NCI-H526 (cell line): Measurements from ENCODE around the gene KAT7.

ENCODE experiments used
- DNase-seq, 2 experiments: peaks; one replicate each; lab custom pipeline; 2025; lab: John Stamatoyannopoulos, UW

KAT7 gene

DNA sequence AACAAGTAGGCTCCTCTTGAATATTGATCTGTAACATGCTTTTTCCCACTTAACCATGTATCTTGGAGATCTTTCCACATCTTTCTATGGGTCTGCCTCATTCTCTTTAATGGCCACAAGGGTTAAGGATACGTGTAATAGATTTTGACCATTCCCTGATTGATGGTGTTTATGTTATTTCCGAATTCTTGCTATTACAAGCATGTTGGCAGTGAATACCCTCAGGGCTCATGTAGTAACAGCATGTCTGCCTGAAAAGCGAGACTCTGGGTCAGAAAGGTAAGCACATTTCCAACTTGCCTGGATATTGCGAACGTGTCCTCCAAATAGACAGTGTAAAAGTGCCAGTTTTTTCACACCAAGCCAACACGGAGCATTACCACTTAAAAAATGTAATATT is 54.4 kb downstream of the KAT7 start:
- no peak for DNase-seq

- DNase-seq = peak in 1 of 2 experiments; percentile 34
These were observed 55.4 kb downstream of the KAT7 start for GRCh38 chr17:49843774-49844350.

DNA sequence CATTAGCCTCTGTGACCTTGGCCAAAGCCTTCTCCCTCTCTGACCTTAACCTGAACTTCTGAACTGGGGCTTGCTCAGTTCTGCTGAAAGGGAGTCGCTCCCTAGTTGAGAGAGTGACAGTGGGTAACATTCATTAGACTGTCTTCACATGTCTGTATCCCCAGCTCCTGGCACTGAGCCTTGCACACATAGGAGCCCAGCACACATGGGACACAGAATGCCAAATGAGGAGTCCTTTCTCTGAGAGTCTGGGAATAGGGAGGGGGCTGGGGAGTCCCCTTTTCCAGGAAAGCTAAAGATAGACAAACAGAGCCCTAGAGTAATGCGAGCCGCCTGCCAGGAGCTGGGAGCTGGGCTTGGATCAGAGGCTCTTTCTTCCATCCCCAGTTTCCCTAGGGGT is 56.8 kb downstream of the KAT7 start:
- DNase-seq = no peak

DNA sequence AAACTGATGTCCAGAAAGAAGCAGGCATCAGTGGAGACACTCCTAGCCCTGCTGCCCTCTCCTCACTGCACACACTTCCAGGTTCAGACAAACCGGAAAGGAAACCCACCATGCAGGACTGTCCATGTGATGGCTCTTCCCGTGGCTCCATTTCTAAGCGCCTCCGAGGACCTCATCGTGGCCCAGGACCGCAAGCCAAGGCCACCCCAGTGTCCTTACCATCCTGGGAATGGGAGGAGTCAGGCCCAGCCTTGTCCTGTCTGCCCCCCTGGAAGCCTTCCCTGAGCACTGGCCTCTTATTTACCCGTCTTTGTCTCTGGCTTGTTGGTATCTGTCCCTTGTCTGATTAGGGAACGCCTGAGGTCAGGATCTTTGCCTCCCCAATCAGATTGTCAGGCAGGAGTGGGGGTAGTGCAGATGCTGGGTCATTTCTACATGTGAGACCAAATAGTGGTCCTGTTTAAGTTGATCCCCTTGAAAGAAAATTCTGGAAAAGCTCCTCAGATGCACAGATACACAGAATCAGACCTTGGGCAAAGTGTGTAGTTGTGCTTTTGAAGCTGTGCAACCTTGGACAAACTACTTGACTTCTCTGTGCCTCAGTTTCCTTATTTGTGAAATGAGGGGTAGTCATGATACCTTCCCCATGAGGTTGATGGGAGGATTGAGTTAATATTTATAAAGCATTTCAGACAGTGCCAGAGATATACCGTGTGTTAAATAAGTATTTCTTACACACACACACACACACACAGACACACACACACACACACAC is 58.6 kb downstream of the KAT7 start:
- no peak for DNase-seq

DNA sequence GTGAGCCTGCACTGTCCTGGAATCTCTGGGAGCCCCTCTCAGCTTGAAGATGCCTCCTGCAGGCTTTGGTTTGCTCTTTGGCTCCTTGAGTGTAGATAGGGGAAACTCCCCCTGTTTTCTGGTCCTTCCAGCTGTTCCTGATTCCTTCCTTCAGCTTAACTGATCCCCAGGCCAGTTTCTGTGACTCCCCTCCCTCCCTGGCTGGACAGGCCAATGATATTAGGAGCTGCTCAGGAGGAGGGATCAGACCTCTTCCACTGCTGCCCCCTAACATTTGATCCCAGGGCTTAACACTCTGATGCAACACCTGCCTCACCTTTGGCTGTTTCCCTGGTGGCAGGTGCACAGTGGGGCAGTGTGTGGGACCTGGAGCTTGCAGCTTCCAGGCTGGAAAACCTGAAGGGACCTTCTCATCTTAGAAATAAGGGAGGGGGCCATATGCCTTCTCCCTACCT is 59.6 kb downstream of the KAT7 start, which contains the start of gene TAC4:
TSS of gene TAC4 (minus strand) at position 51 of the 455 bp plus-strand sequence. CDS start 52 bp downstream, outside the sequence.
- no peak for DNase-seq

DNA sequence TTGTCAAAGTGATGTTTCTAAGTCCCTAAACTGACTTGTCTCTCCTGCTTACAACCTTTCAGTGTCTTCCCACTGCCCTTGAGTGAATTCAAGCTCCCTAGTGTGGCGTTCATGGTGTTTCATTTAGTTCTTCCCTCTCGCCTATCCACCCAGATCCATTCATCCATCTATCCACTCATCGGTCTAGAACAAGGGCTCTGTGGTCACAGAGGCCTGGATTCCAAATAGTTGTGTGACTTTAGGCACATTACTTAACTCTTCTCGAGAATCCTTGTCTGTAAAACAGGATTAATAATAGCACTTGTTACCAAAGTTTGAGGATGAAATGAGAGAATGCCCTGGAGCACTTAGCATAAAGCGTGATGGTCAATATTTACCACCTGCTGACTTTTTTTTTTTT is 60.3 kb downstream of the KAT7 start:
- DNase-seq = no peak

- no peak for DNase-seq
These were observed 61.7 kb downstream of the KAT7 start for GRCh38 chr17:49850218-49850610.

- no peak for DNase-seq
These were observed 62.4 kb downstream of the KAT7 start for GRCh38 chr17:49850772-49851386.

GRCh38 chr17:49851387-49852291 is 63.2 kb downstream of the KAT7 start:
- DNase-seq = peak; percentile 51 to 83

GRCh38 chr17:49853470-49854015 is 65.1 kb downstream of the KAT7 start:
- no peak for DNase-seq

DNA sequence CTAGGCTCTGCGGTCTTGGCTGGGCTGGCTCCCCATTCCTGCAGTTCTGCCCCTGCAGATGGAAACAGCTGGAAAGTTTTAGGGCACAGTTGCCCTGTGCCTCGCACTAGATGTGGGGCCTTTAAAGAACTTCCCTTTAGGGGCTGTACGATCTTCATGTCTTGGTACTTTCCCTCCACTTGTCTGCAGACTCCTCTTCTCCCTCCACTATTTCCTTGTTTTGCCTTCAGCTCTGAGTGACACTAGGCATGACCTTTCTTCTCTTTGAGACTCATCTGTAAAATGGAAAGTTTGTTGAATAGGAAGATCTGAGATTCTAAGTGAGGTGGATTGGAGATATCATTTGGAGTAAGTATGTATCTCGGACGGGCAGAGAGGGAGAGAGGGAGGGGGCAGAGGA is 65.6 kb downstream of the KAT7 start:
- no peak for DNase-seq

DNA sequence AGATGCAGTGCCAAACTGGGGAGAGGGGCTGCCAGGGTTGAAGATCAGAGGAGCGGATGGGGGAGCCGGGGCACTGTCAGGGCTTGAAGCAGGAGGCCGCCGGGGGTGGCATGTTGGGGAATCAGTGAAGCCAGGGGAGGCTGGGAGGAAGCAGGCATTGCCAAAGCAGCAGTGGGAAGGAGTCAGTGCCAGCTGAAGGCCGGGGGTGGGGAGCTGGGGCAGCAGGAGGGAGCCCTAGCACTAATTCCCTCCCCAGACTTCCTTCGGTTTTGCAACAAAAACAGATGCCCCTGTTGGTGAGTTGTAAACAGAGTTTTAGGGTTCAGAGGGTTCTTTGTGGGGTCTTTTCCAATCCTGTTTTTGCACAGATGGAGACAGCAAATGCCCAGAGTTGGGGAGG is 70.3 kb downstream of the KAT7 start:
- DNase-seq = no peak

DNA sequence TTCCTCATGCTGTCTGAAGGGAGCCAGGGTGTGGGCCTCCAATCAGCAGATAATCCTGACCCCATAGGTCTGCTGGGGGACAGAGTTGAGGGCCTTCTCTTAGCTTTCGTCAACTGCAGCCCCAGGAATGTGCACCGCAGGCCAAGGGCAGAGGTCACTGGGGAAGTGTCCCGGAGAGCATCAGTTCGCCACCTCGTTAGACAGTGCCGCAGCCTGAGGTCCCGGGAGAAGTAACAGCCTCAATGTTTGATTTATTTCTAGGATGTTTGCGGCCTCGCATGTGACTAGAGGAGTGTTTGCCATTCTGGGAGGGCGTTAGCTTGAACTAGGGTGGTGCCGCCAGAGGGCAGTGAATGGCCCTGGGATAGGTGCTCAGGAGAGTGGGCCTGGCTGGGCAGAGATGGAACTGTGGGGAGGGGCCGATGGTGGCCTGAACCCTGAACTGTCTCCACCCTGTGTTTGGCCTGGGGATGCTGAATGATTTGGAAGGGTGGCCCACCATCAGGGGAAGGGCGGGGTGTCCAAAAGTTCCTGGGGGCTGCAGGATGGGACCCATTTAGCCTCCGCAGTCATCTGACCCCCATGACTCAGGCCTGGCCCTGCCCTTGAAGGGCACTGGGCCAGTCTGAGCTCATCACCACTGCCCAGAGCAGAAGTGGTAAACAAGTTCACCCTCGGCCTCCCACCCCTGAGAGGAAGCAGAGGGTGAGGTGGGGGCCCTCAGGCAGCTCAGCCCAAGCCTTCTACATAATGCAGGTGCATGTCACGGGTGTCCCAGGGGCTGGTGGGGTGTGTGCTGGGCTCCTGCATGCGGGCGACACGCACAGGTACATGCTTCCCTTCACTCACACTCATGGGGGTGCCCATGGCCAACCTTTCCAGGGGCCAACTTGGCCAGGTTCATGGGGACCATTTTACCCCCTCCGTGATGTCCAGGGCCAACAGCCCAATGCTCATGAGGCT is 71.8 kb downstream of the KAT7 start:
- DNase-seq = peak in 1 of 2 experiments; percentile 23

GRCh38 chr17:49861150-49861884 is 72.8 kb downstream of the KAT7 start:
- peak; percentile 32 to 60 for DNase-seq

DNA sequence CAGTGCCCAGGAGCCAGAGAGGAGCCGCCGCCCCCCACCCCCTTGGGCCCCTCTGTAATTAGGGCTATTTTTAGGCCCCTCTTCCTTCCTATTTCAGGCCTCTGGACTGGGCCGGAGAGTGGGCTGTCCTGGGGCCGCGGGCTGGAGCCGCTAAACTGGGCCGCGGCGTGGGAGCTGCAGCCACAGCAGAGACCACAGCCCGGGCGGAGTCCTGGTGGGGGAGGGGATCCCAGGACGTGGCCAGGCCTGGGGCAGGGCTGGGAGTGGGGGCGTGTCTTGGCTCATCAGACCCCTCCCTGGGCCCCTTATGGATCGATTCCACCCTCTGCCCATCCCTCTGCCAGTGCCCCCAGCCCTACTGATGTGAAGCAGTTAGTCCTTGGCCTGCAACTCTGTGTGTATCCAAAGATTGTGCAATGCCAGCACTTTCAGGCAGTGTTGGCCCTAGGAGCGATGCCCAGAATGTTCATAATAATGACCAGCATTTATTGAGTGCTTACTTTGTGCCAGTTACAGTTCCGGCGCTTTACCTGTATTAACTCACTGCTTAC is 74.4 kb downstream of the KAT7 start:
- DNase-seq = no peak

- no peak for DNase-seq
These were observed 77.5 kb downstream of the KAT7 start for GRCh38 chr17:49866019-49866380.

- DNase-seq = no peak
These were observed 78.5 kb downstream of the KAT7 start for GRCh38 chr17:49866882-49867413.

GRCh38 chr17:49869038-49869374 is 80.5 kb downstream of the KAT7 start:
- no peak for DNase-seq

- DNase-seq = no peak
These were observed 81.8 kb downstream of the KAT7 start for GRCh38 chr17:49870298-49870697.

DNA sequence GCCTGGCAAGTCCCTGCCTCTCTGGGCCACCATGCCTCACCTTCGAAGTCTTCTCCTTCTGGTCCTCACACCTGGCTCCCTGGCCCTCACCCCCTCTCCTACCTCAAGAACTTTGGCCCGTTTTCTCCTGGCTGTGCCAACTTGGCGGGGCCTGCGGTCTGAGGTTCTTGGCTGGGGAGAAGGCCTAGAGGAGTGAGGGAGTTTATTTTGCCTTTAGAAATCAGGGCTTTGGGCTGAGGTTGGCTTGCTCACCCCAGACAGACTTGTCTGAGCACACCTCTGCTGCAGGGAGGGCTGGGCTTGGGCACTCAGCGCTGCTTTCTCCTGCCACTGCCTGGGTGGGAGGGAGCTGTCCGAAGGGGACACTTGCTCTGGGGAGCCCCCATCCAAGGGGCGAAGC is 82.7 kb downstream of the KAT7 start:
- no peak for DNase-seq
